Stomach (tissue), 9 donors: ENCODE results near the gene MED13L. TPM values are rescaled to one million over a fixed set of nuclear protein-coding genes. Genes with fewer than 3 reads are reported as not detected.

Experiments used
- DNase-seq, 2 donors: peaks; one replicate each; pipeline versions ENCODE4 v3.0.0 to v3.0.0-alpha.2; 2013 to 2019
- H3K27ac ChIP-seq, 5 donors: fragments of 200-600 bp in 4 of 5; sonication (generic) in 4 of 5; one replicate each; pipeline ENCODE4 v1.5.1; 2013 to 2019; ENCODE audit warnings: mild to moderate bottlenecking in 1 of 5, moderate library complexity in 1 of 5
- H3K27me3 ChIP-seq, 3 donors: fragments of 200-600 bp; sonication (generic); one replicate each; pipeline ENCODE4 v1.5.1; 2017 to 2019; ENCODE audit warnings: mixed run types in 1 of 3
- H3K36me3 ChIP-seq, 4 donors: fragments of 200-600 bp; sonication (generic); 1 replicate in 3 of 4; 2 replicates in 1 of 4; pipeline ENCODE4 v1.5.1; 2016 to 2019
- H3K4me1 ChIP-seq, 4 donors: fragments of 200-600 bp; sonication (generic); one replicate each; pipeline ENCODE4 v1.5.1; 2016 to 2019
- H3K4me3 ChIP-seq, 4 donors: fragments of 200-600 bp; sonication (generic) in 3 of 4; one replicate each; pipeline ENCODE4 v1.5.1; 2016 to 2019; ENCODE audit warnings: mild to moderate bottlenecking in 1 of 4
- H3K9me3 ChIP-seq, 4 donors: fragments of 200-600 bp; sonication (generic); one replicate each; pipeline ENCODE4 v1.5.1; 2016 to 2019
- CTCF ChIP-seq, 7 experiments: fragments of 450-650 bp in 4 of 7; fragments of 200-600 bp in 3 of 7; sonication (generic) in 3 of 7; IDR thresholded peaks; one replicate each; pipeline ENCODE4 v1.5.1; 2016 to 2019; ENCODE audit warnings: antibody characterized with exemption in 7 of 7, control low read depth in 2 of 7, mild to moderate bottlenecking in 1 of 7
- EP300 ChIP-seq: sonication (generic); formaldehyde crosslinking; IDR thresholded peaks from one replicate; pipeline ENCODE4 v1.6.1; 2017; ENCODE audit warnings: antibody characterized with exemption
- POLR2A ChIP-seq, 4 donors: fragments of 450-650 bp; IDR thresholded peaks; one replicate each; pipeline ENCODE4 v1.6.1; 2016; ENCODE audit warnings: antibody characterized with exemption in 4 of 4, control low read depth in 2 of 4, mild to moderate bottlenecking in 1 of 4, moderate library complexity in 1 of 4
- POLR2AphosphoS5 ChIP-seq, 3 donors: sonication (generic); formaldehyde crosslinking; IDR thresholded peaks; one replicate each; pipeline ENCODE4 v1.6.1; 2016; ENCODE audit warnings: antibody characterized with exemption in 3 of 3
- WGBS, 5 donors: extraction: QIAGEN DNeasy Blood & Tissue Kit in 3 of 5; methylation state at CpG; one replicate each; pipeline versions ENCODE4 v1.1.5 to v1.1.7; 2013 to 2018; 5-methylcytosine and 5-hydroxymethylcytosine counted together
- intact Hi-C: fragments of 100-400 bp; cut with DNase I; formaldehyde crosslinking; loops from one replicate; pipeline ENCODE4 v1.15.1; 2023; ENCODE audit warnings: low total_unique reads
- polyA plus RNA-seq, 3 donors: library from polyadenylated mRNA; stranded (reverse); fragments of 200-250 nt; gene quantifications; one replicate each; pipeline ENCODE4 v1.2.3, GENCODE V29; 2013
- total RNA-seq, 5 donors: library from RNA; depleted of rRNA; stranded (reverse); fragments of >200 nt; gene quantifications; one replicate each; pipeline versions ENCODE4 v1.1.0 to v1.2.3, GENCODE V29; 2014 to 2016
- donor health status: healthy with polysubstance abuse.
- donor health status: Bipolar disorder and iron deficiency.
- donor health status: healthy.

Gene MED13L
- total and polyA plus RNA-seq, 8 donors: 10.4 to 305 (median 72.7) TPM

DNA sequence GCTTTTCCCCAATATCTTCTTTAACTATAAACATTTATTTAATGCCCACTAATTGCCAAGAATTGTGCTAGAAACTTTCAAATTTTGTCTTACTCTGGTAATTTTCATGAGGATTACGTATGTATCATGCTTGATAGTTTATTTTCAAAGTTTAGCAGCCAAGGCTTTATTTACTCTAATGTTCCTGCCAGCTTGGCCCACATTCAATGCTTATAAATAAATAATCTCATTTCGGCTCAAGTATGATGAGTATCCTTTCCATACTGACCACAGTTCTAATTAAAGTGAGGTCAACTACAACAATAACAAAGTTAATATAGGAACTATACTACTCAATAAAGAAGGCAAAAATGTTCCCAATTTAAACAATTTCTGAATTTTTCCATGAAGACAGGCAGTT, 259.2 kb downstream of the MED13L start:
- Histone ChIP-seq H3K9me3 (no peaks in the 10 kb centered on the region), H3K4me3 (no peak overlapping the region), H3K4me1 (peaks cover 0 to 28% (median 17%) of the 10 kb centered on the region in 4 donors), H3K27me3 (no peaks in the 10 kb centered on the region), H3K36me3 (peaks cover 0 to 47% (median 42%) of the 10 kb centered on the region in 4 donors), H3K27ac (no peak overlapping the region)
- peak in 1 of 2 donors; percentile 35 for DNase-seq
- WGBS, 5 donors: 12 to 31% (median 18%) methylated on average over 2 of the region's 2 CpGs
- intact Hi-C loops: no loop called here
- TF ChIP-seq CTCF (IDR thresholded peaks at IDR 0.05): no peak
- no peak for TF ChIP-seq POLR2A (IDR thresholded peaks at IDR 0.05)
- no peak for TF ChIP-seq POLR2AphosphoS5 (IDR thresholded peaks at IDR 0.05)
- no peak for TF ChIP-seq EP300

DNA sequence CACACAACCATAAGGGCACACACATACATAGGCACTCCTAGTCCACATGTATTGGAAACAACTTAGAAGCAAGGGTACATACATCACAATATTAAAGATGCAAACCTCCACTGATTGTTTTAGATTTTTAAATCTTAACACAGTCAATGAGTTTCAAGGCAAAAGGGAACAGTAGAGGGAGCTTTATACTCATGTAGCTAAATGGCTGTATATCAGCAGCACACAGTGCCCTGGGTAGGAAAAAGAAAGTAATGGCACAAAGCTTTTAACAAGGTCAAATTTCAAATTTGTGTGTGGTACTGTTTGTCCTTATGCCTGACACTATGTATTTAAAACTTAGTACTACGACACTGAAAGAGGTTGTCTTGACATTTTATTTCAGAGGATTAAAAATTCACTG, 262.0 kb downstream of the MED13L start:
- peak in 1 of 2 donors; percentile 76 for DNase-seq
- 24 to 28% (median 27%) methylated on average over 1 of the region's 1 CpG for WGBS, 5 donors
- Histone ChIP-seq H3K4me3 (no peak overlapping the region), H3K27me3 (no peaks in the 10 kb centered on the region), H3K4me1 (peaks cover 0 to 28% (median 15%) of the 10 kb centered on the region in 4 donors), H3K9me3 (no peaks in the 10 kb centered on the region), H3K36me3 (peaks cover 7 to 74% (median 68%) of the 10 kb centered on the region in 4 donors), H3K27ac (no peak overlapping the region)
- intact Hi-C loops: no loop called here
- TF ChIP-seq POLR2A (IDR thresholded peaks at IDR 0.05): no peak
- peak in 5 of 7 experiments; percentile 11 to 43 (median 33) for TF ChIP-seq CTCF (IDR thresholded peaks at IDR 0.05)
- no peak for TF ChIP-seq EP300
- TF ChIP-seq POLR2AphosphoS5 (IDR thresholded peaks at IDR 0.05): peak in 2 of 3 donors; percentile 6 to 36

DNA sequence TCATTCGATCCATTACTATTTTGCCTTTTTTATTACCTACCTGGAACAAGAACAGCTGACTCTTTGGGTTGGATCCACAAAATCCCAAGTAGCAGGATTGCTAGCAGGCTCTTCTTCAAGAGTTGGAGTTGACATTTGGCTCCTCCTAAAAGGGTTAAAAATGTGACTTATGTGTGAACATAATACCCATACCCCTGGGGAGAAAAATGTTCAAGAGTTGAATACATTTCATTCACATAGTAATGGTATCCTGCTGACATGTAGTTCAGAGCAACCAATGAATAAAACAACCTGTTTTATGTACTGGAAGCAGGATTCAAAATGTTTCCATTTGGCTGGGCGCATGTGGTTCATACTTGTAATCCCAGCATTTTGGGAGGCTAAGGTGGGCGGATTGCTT, 264.7 kb downstream of the MED13L start:
- intact Hi-C loops: no loop called here
- peaks cover 18 to 84% (median 78%) of the 10 kb centered on the region in 4 donors for H3K36me3 ChIP-seq

DNA sequence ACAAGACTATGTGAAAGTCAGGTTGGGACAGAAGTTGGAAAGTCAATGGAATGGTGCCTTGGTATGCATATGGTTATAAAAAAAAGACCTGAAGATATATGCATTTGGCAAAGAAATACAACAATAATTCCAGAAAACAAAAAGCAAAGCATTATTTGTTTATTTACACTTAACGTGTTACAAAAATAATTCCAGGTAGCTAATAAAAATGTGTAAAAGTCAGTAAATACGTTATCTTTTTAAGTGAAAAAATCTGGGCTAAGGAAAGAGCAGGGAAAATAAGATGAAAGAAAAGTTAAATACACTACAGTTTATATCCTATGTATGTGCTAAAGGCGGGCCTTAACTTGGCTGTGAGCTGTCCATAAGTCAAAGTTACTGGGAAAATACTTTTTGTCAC, 266.3 kb downstream of the MED13L start:
- Histone ChIP-seq H3K4me3 (no peak overlapping the region), H3K27ac (no peak overlapping the region), H3K36me3 (peaks cover 28 to 90% (median 86%) of the 10 kb centered on the region in 4 donors), H3K9me3 (no peaks in the 10 kb centered on the region), H3K27me3 (no peaks in the 10 kb centered on the region), H3K4me1 (peaks cover 0 to 13% (median 4%) of the 10 kb centered on the region in 4 donors)
- WGBS, 5 donors: 95 to 98% (median 95%) methylated on average over 3 of the region's 3 CpGs
- TF ChIP-seq EP300 (no peak), POLR2A (IDR thresholded peaks at IDR 0.05) (no peak), POLR2AphosphoS5 (IDR thresholded peaks at IDR 0.05) (no peak), CTCF (IDR thresholded peaks at IDR 0.05) (no peak)
- DNase-seq: no peak
- intact Hi-C loops: no loop called here

More for the DNA sequence above, 264.7 kb downstream of the MED13L start:
- no peaks in the 10 kb centered on the region for H3K27me3 ChIP-seq
- WGBS, 5 donors: 93 to 98% (median 95%) methylated on average over 3 of the region's 3 CpGs
- DNase-seq: no peak
- H3K4me1 ChIP-seq: peaks cover 0 to 19% (median 4%) of the 10 kb centered on the region in 4 donors
- no peak overlapping the region for H3K4me3 ChIP-seq
- H3K9me3 ChIP-seq: no peaks in the 10 kb centered on the region
- TF ChIP-seq POLR2A (IDR thresholded peaks at IDR 0.05): no peak
- TF ChIP-seq CTCF (IDR thresholded peaks at IDR 0.05): no peak
- TF ChIP-seq EP300: no peak
- TF ChIP-seq POLR2AphosphoS5 (IDR thresholded peaks at IDR 0.05): no peak
- H3K27ac ChIP-seq: no peak overlapping the region
